K562 (cell line): Measurements from ENCODE around the gene PSME1. TPM values are rescaled to one million over a fixed set of nuclear protein-coding genes. Genes with fewer than 3 reads are reported as not detected.

Experiments used
- ATAC-seq: fragments of 200-7000 bp; cut with Tn5 transposase; 3 replicates; pipeline ENCODE4 v1.9.1; 2020; ENCODE audit warnings: moderate library complexity
- BruUV-seq: library from RNA; stranded (reverse); fragments of 400-500 nt; replicated peaks from 2 replicates; lab custom pipeline; 2021; lab: Mats Ljungman, UMichigan
- CTCF ChIA-PET: fragments of 300-600 bp; formaldehyde crosslinking; extraction: SDS; loops from one replicate; lab custom pipeline; 2021; ENCODE audit warnings: low intra/inter-chr PET ratio; lab: Yijun Ruan, JAX
- POLR2A ChIA-PET: fragments of 300-600, 350-650 bp; sonication (Branson Sonifier 250); formaldehyde crosslinking; extraction: SDS; loops from one replicate; lab custom pipeline; 2021; ENCODE audit warnings: antibody characterized with exemption, inconsistent platforms; lab: Yijun Ruan, JAX
- DNase-seq, 4 experiments: peaks; one replicate each; pipeline versions ENCODE4 v3.0.0 to v3.0.0-alpha.2; 2011 to 2018; ENCODE audit warnings: low spot score in 3 of 4, mixed read lengths in 3 of 4; ENCODE audit errors: extremely low read depth in 1 of 4
- FAIRE-seq: peaks from 2 replicates; lab custom pipeline; 2011; peaks lifted over from hg19 to GRCh38; lab: Jason Lieb, UNC
- H2AFZ ChIP-seq: 2 replicates; pipeline ENCODE4 v1.6.0; 2011; ENCODE audit warnings: low read depth, low read length, control low read depth, inconsistent platforms
- H3K27ac ChIP-seq: fragments of 200-600 bp; 3 replicates; pipeline ENCODE4 v1.8.0; 2011; ENCODE audit warnings: low read depth, mild to moderate bottlenecking, control low read depth, inconsistent platforms, low read length, moderate library complexity, mixed read lengths; ENCODE audit errors: extremely low read depth
- H3K27me3 ChIP-seq, 2 experiments: fragments of 300-600 bp in 1 of 2; 2 replicates in 1 of 2; 3 replicates in 1 of 2; pipeline versions ENCODE4 v1.6.0 to v1.8.0; 2011; ENCODE audit warnings: inconsistent platforms in 2 of 2, low read length in 2 of 2, mild to moderate bottlenecking in 1 of 2, mixed read lengths in 1 of 2, moderate library complexity in 1 of 2; ENCODE audit not compliant: control insufficient read depth in 2 of 2, insufficient read depth in 2 of 2
- H3K36me3 ChIP-seq: fragments of 300-600 bp; 3 replicates; pipeline ENCODE4 v1.8.0; 2011; ENCODE audit warnings: mild to moderate bottlenecking, low read length, inconsistent platforms; ENCODE audit not compliant: control insufficient read depth, insufficient read depth
- H3K4me1 ChIP-seq, 2 experiments: fragments of 200-600 bp in 1 of 2; replicated peaks in 1 of 2; 2 replicates in 1 of 2; 3 replicates in 1 of 2; pipeline versions ENCODE4 v1.5.1 to v1.8.0; 2011; ENCODE audit warnings: inconsistent platforms in 2 of 2, low read length in 2 of 2, mild to moderate bottlenecking in 1 of 2, mixed read lengths in 1 of 2, moderate library complexity in 1 of 2; ENCODE audit not compliant: control insufficient read depth in 2 of 2, insufficient read depth in 2 of 2
- H3K4me2 ChIP-seq: 2 replicates; pipeline ENCODE4 v1.6.1; 2011; ENCODE audit warnings: low read length, control low read depth, inconsistent platforms, mixed read lengths; ENCODE audit not compliant: insufficient read depth
- H3K4me3 ChIP-seq: fragments of 200-600 bp; sonication (generic), shearing (Covaris generic); 2 replicates; pipeline ENCODE4 v1.5.1; 2016; ENCODE audit warnings: control low read depth, inconsistent platforms
- H3K79me2 ChIP-seq: fragments of 200-600 bp; 3 replicates; pipeline ENCODE4 v1.8.0; 2011; ENCODE audit warnings: low read length, inconsistent platforms; ENCODE audit not compliant: control insufficient read depth, insufficient read depth
- H3K9ac ChIP-seq, 2 experiments: 2 replicates each; pipeline versions ENCODE4 v1.6.0 to v1.6.1; 2011; ENCODE audit warnings: low read depth in 2 of 2, low read length in 2 of 2, control low read depth in 1 of 2, inconsistent platforms in 1 of 2, mild to moderate bottlenecking in 1 of 2, mixed read lengths in 1 of 2; ENCODE audit not compliant: insufficient read depth in 1 of 2
- H3K9me1 ChIP-seq: one replicate; pipeline ENCODE4 v1.6.0; 2011; ENCODE audit warnings: inconsistent platforms, mild to moderate bottlenecking, low read length, moderate library complexity; ENCODE audit not compliant: control insufficient read depth, insufficient read depth
- H3K9me3 ChIP-seq: replicated peaks from 2 replicates; pipeline ENCODE4 v1.5.1; 2011; ENCODE audit warnings: low read depth, low read length, inconsistent platforms; ENCODE audit not compliant: control insufficient read depth, insufficient read depth
- H4K20me1 ChIP-seq: replicated peaks from 2 replicates; pipeline ENCODE4 v1.6.1; 2011; ENCODE audit warnings: low read length, inconsistent platforms, mixed read lengths; ENCODE audit not compliant: control insufficient read depth, insufficient read depth
- CREM ChIP-seq: IDR thresholded peaks from 2 replicates; pipeline ENCODE4 v1.6.1; 2014; ENCODE audit warnings: antibody characterized with exemption, low read depth
- EZH2 ChIP-seq: IDR thresholded peaks from 2 replicates; pipeline ENCODE4 v1.6.1; 2012; ENCODE audit warnings: low read depth, mild to moderate bottlenecking, inconsistent platforms, low read length, borderline replicate concordance
- KAT8 ChIP-seq: fragments of 450-650 bp; IDR thresholded peaks from 2 replicates; pipeline ENCODE4 v1.6.1; 2016; ENCODE audit warnings: low read depth, mild to moderate bottlenecking
- KLF1 ChIP-seq: fragments of 450-650 bp; IDR thresholded peaks from 2 replicates; pipeline ENCODE4 v1.6.1; 2016; ENCODE audit warnings: missing genetic modification characterization, missing compliant biosample characterization
- MLLT1 ChIP-seq, 2 experiments: fragments of 450-650 bp; IDR thresholded peaks; 2 replicates each; pipeline ENCODE4 v1.6.1; 2016
- TCF7L2 ChIP-seq: fragments of 150-350 bp; IDR thresholded peaks from 2 replicates; pipeline ENCODE4 v1.6.1; 2016; ENCODE audit warnings: low read depth, mild to moderate bottlenecking, low read length, moderate library complexity
- THAP7 ChIP-seq: fragments of 250-450 bp; sonication (Bioruptor Pico); IDR thresholded peaks from 2 replicates; pipeline ENCODE4 v1.5.0; 2021
- ZBTB7A ChIP-seq: IDR thresholded peaks from 2 replicates; pipeline ENCODE4 v1.6.1; 2011; ENCODE audit warnings: low read depth, mild to moderate bottlenecking, low read length, moderate library complexity, borderline replicate concordance; ENCODE audit not compliant: control insufficient read depth
- ZFP91 ChIP-seq: sonication (generic); formaldehyde crosslinking; IDR thresholded peaks from 2 replicates; pipeline ENCODE4 v1.8.0; 2022; ENCODE audit warnings: mild to moderate bottlenecking, missing genetic modification reagents
- ZNF518B ChIP-seq: fragments of 250-450 bp; sonication (Bioruptor Pico); IDR thresholded peaks from 2 replicates; pipeline ENCODE4 v1.5.0; 2021; ENCODE audit warnings: mild to moderate bottlenecking, moderate library complexity
- ZNF584 ChIP-seq: fragments of 200-800 bp; sonication (Bioruptor generic); IDR thresholded peaks from 2 replicates; pipeline ENCODE4 v1.6.1; 2016; ENCODE audit warnings: low read depth, mild to moderate bottlenecking, missing genetic modification characterization, missing compliant biosample characterization
- ZNF655 ChIP-seq: fragments of 250-450 bp; sonication (Bioruptor Pico); IDR thresholded peaks from 2 replicates; pipeline ENCODE4 v1.5.0; 2021
- WGBS: fragments of 100-300 bp; shearing (Covaris generic); methylation state at CpG from one replicate; pipeline ENCODE4 v1.1.6; 2016; ENCODE audit warnings: low coverage, mixed read lengths; ENCODE audit not compliant: insufficient coverage; ENCODE audit errors: missing lambda C conversion rate; 5-methylcytosine and 5-hydroxymethylcytosine counted together
- in situ Hi-C: fragments of 300-500 bp; cut with MboI; formaldehyde crosslinking; loops from 4 replicates; pipeline ENCODE4 v1.15.0; 2018; ENCODE audit warnings: inconsistent platforms, mixed read lengths
- intact Hi-C: fragments of 100-400 bp; cut with micrococcal nuclease; formaldehyde crosslinking; loops from 2 replicates; pipeline ENCODE4 v1.14.2; 2022
- polyA plus RNA-seq, 8 experiments: library from polyadenylated mRNA; depleted of rRNA in 4 of 8; stranded (reverse) in 5 of 8; unstranded in 3 of 8; fragments of >200 nt; fragmentation: Nextera tagmentation in 2 of 8; fragmentation: Illumina TruSeq in 1 of 8; extraction: Ambion mirVana in 2 of 8; extraction: Trizol in 1 of 8; gene quantifications; 2 replicates each; pipeline versions ENCODE4 v1.2.1 to v1.2.3, GENCODE V29; 2011 to 2014; ENCODE audit warnings: inconsistent platforms in 1 of 8, missing spikeins in 1 of 8
- total RNA-seq, 7 experiments: library from RNA; depleted of rRNA in 6 of 7; stranded (reverse); fragments of >200 nt in 6 of 7; fragmentation: Illumina TruSeq in 2 of 7; extraction: Trizol in 2 of 7; gene quantifications; 2 replicates each; pipeline versions ENCODE4 v1.2.1 to v1.2.3, GENCODE V29; 2011 to 2021; ENCODE audit warnings: low replicate concordance in 1 of 7

The PSME1 gene
- total and polyA plus RNA-seq, 9 of the 15 experiments (the other 6 are each of a cell fraction or from before 2014, with no cell fraction given), result 20.3 to 180 (median 67.5) TPM

GRCh38 chr14:24146453-24146977, 10.5 kb downstream of the PSME1 start, which contains the start of gene PSME2:
PSME2 (minus strand) TSS chr14:24146610; CDS start chr14:24146581, 29 bp downstream.
- intact Hi-C loops (loop anchor here (2.0 to 10.0 kb wide), 2 partner anchors 32 to 52 kb away; partner anchors contain the start of genes DCAF11, NRL and PCK2), in situ Hi-C loops (no loop called here)
- ChIA-PET CTCF (no interaction called here), POLR2A (interaction anchor here (0.6 to 2.2 kb wide), 12 partner anchors 9 to 377 kb away, joined by 3 to 6 read pairs (median 4); partner anchors contain the start of genes DCAF11, IRF9, NRL and TINF2)
- peaks cover 33 to 46% of the 10 kb centered on the region in 2 experiments; a peak in 4 of 5 replicates for H3K4me1 ChIP-seq
- ATAC-seq, result peak; percentile 88
- peak within 1 kb of the TSS; percentile 72 for H3K27ac ChIP-seq
- no TSS peak for BruUV-seq
- H2AFZ ChIP-seq, result peak within 1 kb of the TSS; percentile 84
- H3K4me3 ChIP-seq, result peak within 1 kb of the TSS; percentile 98
- DNase-seq, result peak; percentile 85 to 95 (median 91)
- FAIRE-seq, result peak; percentile 81
- no peaks in the 10 kb centered on the region for H4K20me1 ChIP-seq
- peaks cover 39% of the 10 kb centered on the region for H3K79me2 ChIP-seq
- H3K9me3 ChIP-seq, result no peaks in the 10 kb centered on the region
- H3K36me3 ChIP-seq, result peaks cover 55% of the 10 kb centered on the region; the same call in 2 of the 3 replicates
- peak within 1 kb of the TSS; percentile 98 for H3K4me2 ChIP-seq
- H3K9me1 ChIP-seq, result peaks cover 5% of the 10 kb centered on the region
- H3K27me3 ChIP-seq, result no peaks in the 10 kb centered on the region
- peak within 1 kb of the TSS; percentile 81 to 97 for H3K9ac ChIP-seq
- WGBS, result 0% methylated on average over 6 of the region's 25 CpGs
- TF ChIP-seq ZFP91 (CRISPR knock-in tag) (no peak), ZNF518B (CRISPR knock-in tag) (no peak), KLF1 (tag) (no peak), EZH2 (no peak), KAT8 (no peak), ZNF584 (no peak), ZBTB7A (peak; percentile 86), MLLT1 (IDR thresholded peaks at IDR 0.05) (0 out of 4 replicates have a peak, but pooled peaks of 1 of the 2 experiments have one; percentile 30), CREM (peak; percentile 3; the same call in 1 of the 2 replicates), THAP7 (CRISPR knock-in tag) (no peak), ZNF655 (no peak), TCF7L2 (no peak)
